Activated CD4-positive, alpha-beta memory T cell treated with anti-CD3 and anti-CD28 coated beads, Interleukin-2, amount 10 ng/mL, durations not matched to agents 7 days and 5 days (primary cell): ENCODE results near the gene MMD2. TPM values are rescaled to one million over a fixed set of nuclear protein-coding genes. Genes with fewer than 3 reads are reported as not detected.

Experiments used
- CTCF ChIA-PET: fragments of 350-600 bp; sonication (Branson Sonifier 250); formaldehyde crosslinking; loops from one replicate; lab custom pipeline; 2021; ENCODE audit warnings: antibody characterized with exemption, inconsistent platforms; lab: Charles Lee
- POLR2A ChIA-PET: fragments of 350-600 bp; sonication (Branson Sonifier 250); formaldehyde crosslinking; loops from one replicate; lab custom pipeline; 2021; ENCODE audit warnings: antibody characterized with exemption; lab: Charles Lee
- DNase-seq: peaks from one replicate; pipeline ENCODE4 v3.0.0-alpha.2; 2020
- H3K27ac Mint-ChIP-seq: one replicate; pipeline ENCODE4 v1.8.0; 2021; ENCODE audit warnings: mild to moderate bottlenecking, mixed read lengths
- H3K27me3 Mint-ChIP-seq: one replicate; pipeline ENCODE4 v1.8.0; 2021; ENCODE audit warnings: mixed read lengths
- H3K36me3 Mint-ChIP-seq: one replicate; pipeline ENCODE4 v1.8.0; 2021; ENCODE audit warnings: low read depth, mixed read lengths
- H3K4me1 Mint-ChIP-seq: one replicate; pipeline ENCODE4 v1.8.0; 2021; ENCODE audit warnings: mixed read lengths
- H3K4me3 Mint-ChIP-seq: one replicate; pipeline ENCODE4 v1.8.0; 2021; ENCODE audit warnings: mild to moderate bottlenecking, mixed read lengths
- H3K9me3 Mint-ChIP-seq: one replicate; pipeline ENCODE4 v1.8.0; 2021; ENCODE audit warnings: mixed read lengths
- total RNA-seq, 2 experiments: library from RNA; stranded (reverse); gene quantifications; one replicate each; pipeline ENCODE4 v1.2.3, GENCODE V29; 2021

Gene MMD2
- total RNA-seq, 2 experiments from 2014 or later = not detected

- H3K27ac Mint-ChIP-seq = no peak within 1 kb of the TSS
- H3K9me3 Mint-ChIP-seq = peaks cover 2% of the 10 kb centered on the region
- CTCF ChIA-PET = interaction anchor here (0.6 to 2.8 kb wide), 13 partner anchors 9 to 273 kb away, joined by 3 to 12 read pairs (median 4); partner anchors contain the start of gene AP5Z1
- peak within 1 kb of the TSS; percentile 24 for H3K4me3 Mint-ChIP-seq
- POLR2A ChIA-PET = interaction anchor here (1.8 kb wide), 1 partner anchor 108 kb away, joined by 8 read pairs; the partner anchor contains the start of gene AP5Z1
- no peaks in the 10 kb centered on the region for H3K36me3 Mint-ChIP-seq
- H3K4me1 Mint-ChIP-seq = peaks cover 8% of the 10 kb centered on the region
- DNase-seq = peak; percentile 87
- H3K27me3 Mint-ChIP-seq = peaks cover 23% of the 10 kb centered on the region
Measured at GRCh38 chr7:4883372-4884144, 75.4 kb downstream of the MMD2 start, which contains the start of gene RADIL. TSS of gene RADIL (minus strand) at chr7:4883716. CDS start at chr7:4878139, 5,577 bp downstream.

DNA sequence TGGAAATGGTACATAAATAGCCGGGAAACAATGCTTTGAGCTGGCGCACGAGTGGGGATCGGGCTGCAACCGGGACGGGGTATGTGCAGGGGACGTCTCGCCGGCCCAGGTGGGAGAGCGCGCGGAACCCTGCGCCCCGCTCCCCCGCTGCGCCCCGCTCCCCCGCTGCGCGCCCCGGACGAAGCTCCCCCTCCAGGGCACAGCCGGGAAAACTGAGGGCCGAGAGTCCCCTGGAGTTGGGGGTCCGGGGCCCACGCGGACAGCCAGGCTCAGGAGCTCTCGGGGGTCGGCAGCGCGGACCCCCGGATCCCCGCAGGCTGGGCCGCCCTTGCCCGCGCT lies 76.0 kb downstream of the MMD2 start:
- CTCF ChIA-PET = interaction anchor here (0.7 to 2.8 kb wide), 11 partner anchors 8 to 272 kb away, joined by 3 to 12 read pairs (median 3); partner anchors contain the start of gene AP5Z1
- Mint-ChIP-seq H3K27ac (no peak overlapping the region), H3K27me3 (peaks cover 23% of the 10 kb centered on the region), H3K36me3 (no peaks in the 10 kb centered on the region), H3K9me3 (peaks cover 2% of the 10 kb centered on the region), H3K4me3 (peak overlapping the region; percentile 24), H3K4me1 (peaks cover 8% of the 10 kb centered on the region)
- no peak for DNase-seq
- POLR2A ChIA-PET = interaction anchor here (1.8 kb wide), 1 partner anchor 107 kb away, joined by 8 read pairs; the partner anchor contains the start of gene AP5Z1

- CTCF ChIA-PET = interaction anchor here (0.6 to 2.8 kb wide), 6 partner anchors 8 to 824 kb away, joined by 3 to 12 read pairs (median 4); no protein-coding TSS in a partner anchor
- Mint-ChIP-seq H3K4me1 (peaks cover 8% of the 10 kb centered on the region), H3K36me3 (no peaks in the 10 kb centered on the region), H3K27me3 (peaks cover 23% of the 10 kb centered on the region), H3K4me3 (peak overlapping the region; percentile 24), H3K27ac (no peak overlapping the region), H3K9me3 (peaks cover 2% of the 10 kb centered on the region)
- POLR2A ChIA-PET = interaction anchor here (1.8 kb wide), 1 partner anchor 107 kb away, joined by 8 read pairs; the partner anchor contains the start of gene AP5Z1
- no peak for DNase-seq
Measured at GRCh38 chr7:4882169-4883032, 76.6 kb downstream of the MMD2 start.

GRCh38 chr7:4880218-4880617 lies 78.8 kb downstream of the MMD2 start:
- no peaks in the 10 kb centered on the region for H3K36me3 Mint-ChIP-seq
- H3K9me3 Mint-ChIP-seq = peaks cover 2% of the 10 kb centered on the region
- H3K27ac Mint-ChIP-seq = no peak overlapping the region
- no peak for DNase-seq
- peaks cover 8% of the 10 kb centered on the region for H3K4me1 Mint-ChIP-seq
- CTCF ChIA-PET = no interaction called here
- POLR2A ChIA-PET = no interaction called here
- no peak overlapping the region for H3K4me3 Mint-ChIP-seq
- peaks cover 23% of the 10 kb centered on the region for H3K27me3 Mint-ChIP-seq

DNA sequence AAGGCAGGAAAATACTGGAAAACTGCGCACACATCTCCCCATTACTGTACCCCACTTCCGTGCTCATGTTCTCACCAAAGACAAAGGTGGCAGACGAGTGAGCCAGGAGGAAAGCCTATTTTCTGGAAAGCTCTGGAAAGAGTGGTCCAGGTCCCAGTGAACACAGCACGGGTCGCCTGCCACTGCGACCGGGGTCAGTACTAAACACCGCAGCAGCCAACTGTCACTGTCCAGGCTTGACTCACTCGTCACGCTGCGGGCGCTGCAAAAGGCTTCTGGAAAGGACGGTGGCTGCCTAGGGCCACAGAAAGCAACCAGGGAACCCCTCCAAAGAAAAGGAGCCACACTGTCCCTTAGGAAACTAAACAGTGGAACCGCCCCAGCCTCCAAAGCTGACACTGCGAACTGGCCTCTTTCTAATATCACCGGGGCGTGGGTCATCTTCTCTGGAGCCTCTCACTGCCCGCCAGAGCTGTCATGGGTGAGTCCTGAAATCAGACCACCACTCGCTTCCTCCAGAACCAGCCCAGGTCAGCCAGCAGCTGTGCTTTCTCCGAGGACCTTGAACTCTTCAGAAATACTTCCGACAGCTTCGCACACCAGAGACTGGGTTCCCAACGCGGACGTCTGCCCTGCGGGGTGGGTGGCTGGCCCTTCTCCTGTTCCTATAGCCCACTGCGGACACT lies 79.4 kb downstream of the MMD2 start:
- no peak overlapping the region for H3K27ac Mint-ChIP-seq
- H3K9me3 Mint-ChIP-seq = peaks cover 2% of the 10 kb centered on the region
- ChIA-PET CTCF (no interaction called here), POLR2A (no interaction called here)
- H3K4me3 Mint-ChIP-seq = no peak overlapping the region
- peaks cover 22% of the 10 kb centered on the region for H3K27me3 Mint-ChIP-seq
- peaks cover 8% of the 10 kb centered on the region for H3K4me1 Mint-ChIP-seq
- DNase-seq = no peak
- H3K36me3 Mint-ChIP-seq = no peaks in the 10 kb centered on the region

- CTCF ChIA-PET = no interaction called here
Measured at GRCh38 chr7:4878336-4879335, 80.4 kb downstream of the MMD2 start.

DNA sequence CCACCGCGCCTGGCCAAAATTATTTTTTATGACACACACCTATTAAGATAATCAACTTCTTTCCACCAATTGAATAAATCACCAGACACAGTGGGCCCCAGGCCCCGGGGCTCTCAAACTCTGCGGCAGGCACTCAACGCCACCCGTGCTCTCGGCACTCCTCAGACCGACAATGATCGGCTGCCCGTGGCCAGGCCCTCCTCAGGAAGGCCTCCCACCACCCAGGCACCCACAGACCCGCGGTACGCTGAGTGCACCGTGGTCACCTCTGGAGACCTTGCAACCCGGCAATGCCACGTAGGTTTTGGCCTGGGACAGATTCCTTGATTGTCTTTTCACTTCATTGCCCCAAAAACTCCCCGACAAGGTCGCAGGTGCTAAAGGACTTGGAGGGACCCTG lies 82.4 kb downstream of the MMD2 start:
- Mint-ChIP-seq H3K36me3 (no peaks in the 10 kb centered on the region), H3K9me3 (no peaks in the 10 kb centered on the region), H3K4me3 (no peak overlapping the region), H3K27me3 (peaks cover 5% of the 10 kb centered on the region), H3K27ac (no peak overlapping the region), H3K4me1 (no peaks in the 10 kb centered on the region)
- DNase-seq = no peak
- CTCF ChIA-PET = no interaction called here
- POLR2A ChIA-PET = no interaction called here

More at GRCh38 chr7:4878336-4879335, 80.4 kb downstream of the MMD2 start:
- no peaks in the 10 kb centered on the region for H3K9me3 Mint-ChIP-seq
- H3K4me3 Mint-ChIP-seq = no peak overlapping the region
- no peak overlapping the region for H3K27ac Mint-ChIP-seq
- H3K27me3 Mint-ChIP-seq = peaks cover 15% of the 10 kb centered on the region
- DNase-seq = no peak
- peaks cover 8% of the 10 kb centered on the region for H3K4me1 Mint-ChIP-seq
- POLR2A ChIA-PET = no interaction called here
- no peaks in the 10 kb centered on the region for H3K36me3 Mint-ChIP-seq

- ChIA-PET POLR2A (no interaction called here), CTCF (interaction anchor here (1.2 kb wide), 1 partner anchor 8 kb away, joined by 3 read pairs; the partner anchor contains the start of gene RADIL)
- Mint-ChIP-seq H3K27me3 (peaks cover 6% of the 10 kb centered on the region), H3K36me3 (no peaks in the 10 kb centered on the region), H3K4me1 (peaks cover 4% of the 10 kb centered on the region), H3K9me3 (no peaks in the 10 kb centered on the region), H3K4me3 (no peak overlapping the region), H3K27ac (no peak overlapping the region)
- DNase-seq = no peak
Measured at GRCh38 chr7:4875391-4875790, 83.6 kb downstream of the MMD2 start.

GRCh38 chr7:4873071-4873944 lies 85.7 kb downstream of the MMD2 start:
- Mint-ChIP-seq H3K27ac (no peak overlapping the region), H3K4me3 (no peak overlapping the region), H3K36me3 (no peaks in the 10 kb centered on the region), H3K27me3 (peaks cover 10% of the 10 kb centered on the region), H3K4me1 (peaks cover 4% of the 10 kb centered on the region), H3K9me3 (no peaks in the 10 kb centered on the region)
- POLR2A ChIA-PET = no interaction called here
- CTCF ChIA-PET = no interaction called here
- DNase-seq = no peak

DNA sequence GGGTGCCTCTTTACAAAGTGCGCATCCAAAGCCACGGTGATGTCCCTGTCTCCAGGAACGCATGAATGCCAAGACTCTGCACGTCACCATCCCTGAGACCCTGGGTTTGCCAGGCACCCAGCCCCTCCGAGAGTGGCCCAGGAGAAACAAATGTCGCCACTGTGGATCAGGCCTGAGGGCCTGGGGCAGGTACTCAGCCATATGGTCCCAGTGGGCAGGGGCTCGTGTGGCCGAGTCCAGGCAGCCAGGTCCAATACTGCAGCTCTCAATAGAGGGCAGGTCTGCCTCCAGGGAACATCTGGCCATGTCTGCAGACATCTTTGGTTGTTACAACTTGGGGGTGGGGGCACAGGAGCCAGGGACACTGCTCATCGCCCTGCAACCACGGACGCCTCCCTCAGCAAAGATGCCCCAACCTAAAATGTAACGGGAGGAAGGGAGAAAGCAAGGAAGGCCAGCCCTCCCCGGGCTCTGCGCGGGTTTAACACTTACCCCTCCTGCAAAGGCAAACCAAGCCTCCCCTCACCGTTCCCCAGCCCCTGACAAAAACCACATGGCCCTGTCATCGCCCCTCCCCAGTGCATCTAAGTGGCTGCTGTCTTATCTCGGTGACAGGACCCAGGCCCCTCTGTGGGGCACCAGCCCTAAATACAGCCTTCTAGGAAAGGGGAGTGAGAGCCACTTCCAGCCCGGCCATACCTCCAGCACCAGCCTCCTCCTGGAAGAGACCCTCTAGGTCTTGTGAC lies 86.9 kb downstream of the MMD2 start:
- ChIA-PET POLR2A (no interaction called here), CTCF (no interaction called here)
- peaks cover 10% of the 10 kb centered on the region for H3K27me3 Mint-ChIP-seq
- no peaks in the 10 kb centered on the region for H3K9me3 Mint-ChIP-seq
- H3K36me3 Mint-ChIP-seq = no peaks in the 10 kb centered on the region
- peaks cover 4% of the 10 kb centered on the region for H3K4me1 Mint-ChIP-seq
- H3K27ac Mint-ChIP-seq = no peak overlapping the region
- no peak overlapping the region for H3K4me3 Mint-ChIP-seq
- no peak for DNase-seq
